Uterus (tissue), 2 donors: Measurements from ENCODE around the gene SANBR.

Source experiments
- POLR2A ChIP-seq, 2 donors: fragments of 450-650 bp; IDR thresholded peaks; one replicate each; pipeline ENCODE4 v1.6.1; 2016; ENCODE audit warnings: antibody characterized with exemption in 2 of 2, mild to moderate bottlenecking in 1 of 2, moderate library complexity in 1 of 2
- TF ChIP-seq, protein P1 (sequence below), 4 experiments: fragments of 200-600 bp in 2 of 4; fragments of 450-650 bp in 2 of 4; sonication (generic) in 2 of 4; IDR thresholded peaks; one replicate each; pipeline ENCODE4 v1.5.1; 2016 to 2019; ENCODE audit warnings: antibody characterized with exemption in 4 of 4, mild to moderate bottlenecking in 2 of 4, moderate library complexity in 1 of 4

DNA sequence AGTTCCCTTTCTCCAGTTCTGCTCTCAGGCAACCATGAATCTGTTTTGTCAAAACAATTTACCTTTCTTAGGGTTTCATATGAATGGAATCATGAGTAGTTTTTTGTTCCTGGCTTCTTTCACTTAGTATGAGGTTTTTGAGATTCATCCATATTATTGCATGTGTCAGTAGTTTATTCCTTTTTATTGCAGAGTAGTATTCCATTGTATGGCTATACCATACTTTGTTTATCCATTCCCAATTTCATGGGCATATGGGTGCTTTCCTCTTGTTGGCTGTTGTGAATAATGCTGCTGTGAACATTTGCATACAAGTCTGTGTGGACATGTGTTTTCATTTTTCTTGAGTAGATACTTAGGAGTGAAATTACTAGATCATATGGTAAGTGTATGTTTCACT, 46.0 kb downstream of the SANBR start:
- TF ChIP-seq, protein P1, sequence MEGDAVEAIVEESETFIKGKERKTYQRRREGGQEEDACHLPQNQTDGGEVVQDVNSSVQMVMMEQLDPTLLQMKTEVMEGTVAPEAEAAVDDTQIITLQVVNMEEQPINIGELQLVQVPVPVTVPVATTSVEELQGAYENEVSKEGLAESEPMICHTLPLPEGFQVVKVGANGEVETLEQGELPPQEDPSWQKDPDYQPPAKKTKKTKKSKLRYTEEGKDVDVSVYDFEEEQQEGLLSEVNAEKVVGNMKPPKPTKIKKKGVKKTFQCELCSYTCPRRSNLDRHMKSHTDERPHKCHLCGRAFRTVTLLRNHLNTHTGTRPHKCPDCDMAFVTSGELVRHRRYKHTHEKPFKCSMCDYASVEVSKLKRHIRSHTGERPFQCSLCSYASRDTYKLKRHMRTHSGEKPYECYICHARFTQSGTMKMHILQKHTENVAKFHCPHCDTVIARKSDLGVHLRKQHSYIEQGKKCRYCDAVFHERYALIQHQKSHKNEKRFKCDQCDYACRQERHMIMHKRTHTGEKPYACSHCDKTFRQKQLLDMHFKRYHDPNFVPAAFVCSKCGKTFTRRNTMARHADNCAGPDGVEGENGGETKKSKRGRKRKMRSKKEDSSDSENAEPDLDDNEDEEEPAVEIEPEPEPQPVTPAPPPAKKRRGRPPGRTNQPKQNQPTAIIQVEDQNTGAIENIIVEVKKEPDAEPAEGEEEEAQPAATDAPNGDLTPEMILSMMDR (IDR thresholded peaks at IDR 0.05) = no peak
- no peak for TF ChIP-seq POLR2A (IDR thresholded peaks at IDR 0.05)
